B cell (primary cell): ENCODE results near the gene LTB.

ENCODE experiments used
- CTCF ChIP-seq: fragments of 200-600 bp; IDR thresholded peaks from one replicate; pipeline ENCODE4 v1.8.0; 2022; ENCODE audit warnings: antibody characterized with exemption, mild to moderate bottlenecking
- EZH2 ChIP-seq: IDR thresholded peaks from 2 replicates; pipeline ENCODE4 v1.6.1; 2012; ENCODE audit warnings: borderline replicate concordance, low read depth, mild to moderate bottlenecking, moderate library complexity, low read length; ENCODE audit not compliant: insufficient read depth, poor library complexity, severe bottlenecking

DNA sequence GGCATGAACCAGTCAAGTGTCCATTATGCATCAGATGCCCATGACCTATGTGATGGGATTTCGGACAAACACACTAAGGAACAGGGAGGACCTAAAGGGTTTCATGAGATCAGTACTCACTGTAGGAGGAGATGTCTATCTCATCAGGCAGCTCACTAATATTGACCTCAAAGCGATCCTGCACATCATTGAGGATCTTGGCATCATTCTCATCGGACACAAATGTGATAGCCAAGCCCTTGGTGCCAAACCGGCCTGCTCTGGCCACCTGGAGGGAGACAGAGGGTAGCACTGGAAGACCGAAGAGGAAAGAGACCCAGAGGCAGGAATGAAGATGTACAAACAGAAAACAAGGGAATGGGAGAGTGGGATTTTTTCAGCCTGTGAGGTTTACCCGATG is 51.6 kb downstream of the LTB start:
- TF ChIP-seq CTCF, result no peak
- TF ChIP-seq EZH2, result no peak
